Neural progenitor cell (in vitro differentiated cells): ENCODE measurements around the gene TTC39C.

Experiments
- CTCF ChIP-seq: fragments of 200-600 bp; sonication (generic); IDR thresholded peaks from 2 replicates; pipeline ENCODE4 v1.5.1; 2017; ENCODE audit warnings: antibody characterized with exemption, mild to moderate bottlenecking
- EZH2 ChIP-seq: fragments of 200-600 bp; sonication (generic); IDR thresholded peaks from 2 replicates; pipeline ENCODE4 v1.6.1; 2017; ENCODE audit warnings: antibody characterized with exemption, mild to moderate bottlenecking, moderate library complexity
- EZH2phosphoT487 ChIP-seq: fragments of 200-600 bp; sonication (generic); IDR thresholded peaks from 2 replicates; pipeline ENCODE4 v1.6.1; 2017; ENCODE audit warnings: antibody characterized with exemption

GRCh38 chr18:24024425-24024824 is 9.9 kb downstream of the TTC39C start:
- no peak for TF ChIP-seq CTCF
- TF ChIP-seq EZH2phosphoT487: no peak
- no peak for TF ChIP-seq EZH2
